ENCODE measurements around the gene CASKIN2.
A peak's percentile ranks its signal among the peaks of the same experiment; 100 is the strongest.

DNA sequence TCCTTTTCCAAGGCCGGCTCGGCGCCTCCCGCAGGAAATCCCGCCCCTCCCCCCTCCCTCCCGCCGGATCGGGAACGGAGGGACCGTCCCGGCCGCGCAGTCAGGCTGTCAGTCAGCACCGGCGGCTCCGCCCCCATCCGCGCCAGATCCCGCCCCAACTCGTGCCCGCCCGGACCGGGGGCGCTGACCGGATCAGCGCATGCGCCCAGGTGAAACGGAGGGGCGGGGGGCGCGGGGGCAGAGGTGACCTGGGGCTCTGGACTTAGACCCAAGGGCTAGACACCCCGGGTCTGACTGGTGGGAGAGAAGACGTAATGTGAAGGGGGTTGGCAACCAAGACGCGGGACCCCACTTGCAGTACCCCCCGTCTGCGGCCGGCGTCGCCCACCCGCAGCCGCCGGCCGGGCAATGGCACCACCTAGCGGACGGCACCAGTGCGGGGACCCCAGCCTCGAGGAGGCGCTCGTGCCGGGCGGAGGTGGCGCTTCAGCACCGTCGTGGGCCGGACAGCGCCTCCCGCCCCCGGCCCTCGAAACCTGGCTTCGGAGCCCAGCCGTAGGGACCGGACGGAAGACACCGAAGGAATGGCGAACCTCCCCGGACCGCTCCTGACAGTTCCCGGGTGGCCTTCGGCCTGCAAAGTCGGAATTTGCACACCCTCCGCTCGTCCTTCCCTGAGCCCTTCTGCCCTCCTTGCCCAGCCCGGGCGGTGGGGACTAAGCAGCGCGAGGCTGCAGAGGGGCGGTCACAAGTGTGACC is at the start of gene CASKIN2:
- TF ChIP-seq CTCF (IDR thresholded peaks at IDR 0.05) = peak; percentile 96 to 99 (median 98)
- TF ChIP-seq POLR2A (IDR thresholded peaks at IDR 0.05) = peak; percentile 8
- peak; percentile 76 for TF ChIP-seq POLR2AphosphoS5 (IDR thresholded peaks at IDR 0.05)
